T47D (cell line): ENCODE data around the gene SLC66A1.

Experiments
- DNase-seq, 2 experiments: peaks; one replicate each; pipeline versions ENCODE4 v3.0.0 to v3.0.0-alpha.2; 2011 to 2012; ENCODE audit warnings: low read depth in 1 of 2, low spot score in 1 of 2
- JUND ChIP-seq: IDR thresholded peaks from 2 replicates; pipeline ENCODE4 v1.6.1; 2012; ENCODE audit warnings: low read depth
- in situ Hi-C: cut with HindIII; loops from 2 replicates; pipeline ENCODE4 v1.10.0; 2016; ENCODE audit warnings: low sequenced_read_pairs, low pct_unique_long_range_greater_than_20kb

SLC66A1 gene

GRCh38 chr1:19357299-19357986, 45.3 kb downstream of the SLC66A1 start:
- in situ Hi-C loops, result no loop called here

GRCh38 chr1:19358710-19359109, 46.6 kb downstream of the SLC66A1 start:
- in situ Hi-C loops, result no loop called here
- no peak for DNase-seq
- no peak for TF ChIP-seq JUND

More at GRCh38 chr1:19357299-19357986, 45.3 kb downstream of the SLC66A1 start:
- no peak for DNase-seq
- no peak for TF ChIP-seq JUND

GRCh38 chr1:19359357-19359756, 47.2 kb downstream of the SLC66A1 start:
- DNase-seq, result no peak
- no peak for TF ChIP-seq JUND
- in situ Hi-C loops, result no loop called here

- in situ Hi-C loops, result no loop called here
- TF ChIP-seq JUND, result no peak
- DNase-seq, result no peak
These were observed 47.9 kb downstream of the SLC66A1 start for GRCh38 chr1:19360016-19360415.

- no peak for TF ChIP-seq JUND
- in situ Hi-C loops, result no loop called here
- DNase-seq, result no peak
These were observed 48.3 kb downstream of the SLC66A1 start for GRCh38 chr1:19360432-19360831.

- no peak for TF ChIP-seq JUND
- DNase-seq, result peak; percentile 17 to 37
- in situ Hi-C loops, result no loop called here
These were observed 48.9 kb downstream of the SLC66A1 start for GRCh38 chr1:19360843-19361610.

- no peak for DNase-seq
- in situ Hi-C loops, result no loop called here
- TF ChIP-seq JUND, result no peak
These were observed 49.6 kb downstream of the SLC66A1 start for GRCh38 chr1:19361611-19362147.

GRCh38 chr1:19363536-19364152, 51.5 kb downstream of the SLC66A1 start:
- no peak for DNase-seq
- in situ Hi-C loops, result no loop called here
- TF ChIP-seq JUND, result no peak

GRCh38 chr1:19365721-19366120, 53.6 kb downstream of the SLC66A1 start:
- no peak for DNase-seq
- no peak for TF ChIP-seq JUND
- in situ Hi-C loops, result no loop called here

- no peak for TF ChIP-seq JUND
- in situ Hi-C loops, result no loop called here
- no peak for DNase-seq
These were observed 54.7 kb downstream of the SLC66A1 start for GRCh38 chr1:19366599-19367536.

GRCh38 chr1:19367584-19368041, 55.5 kb downstream of the SLC66A1 start:
- DNase-seq, result peak in 1 of 2 experiments; percentile 37
- no peak for TF ChIP-seq JUND
- in situ Hi-C loops, result no loop called here

GRCh38 chr1:19368050-19368449, 55.9 kb downstream of the SLC66A1 start:
- TF ChIP-seq JUND, result no peak
- in situ Hi-C loops, result no loop called here
- DNase-seq, result no peak
